IPS-NIHi7 (cell line): Measurements from ENCODE around the gene CTCFL.
A peak's percentile ranks its signal among the peaks of the same experiment; 100 is the strongest.
"Not testable (repeated sequence)": the region's sequence is repeated elsewhere in the genome, so short reads cannot be mapped to it uniquely, and the experiment has no call there.

Source experiments
- DNase-seq: peaks from one replicate; pipeline ENCODE4 v3.0.0; 2012; ENCODE audit warnings: mixed read lengths; ENCODE audit errors: extremely low spot score

CTCFL gene

GRCh38 chr20:57508831-57509230 is 16.1 kb downstream of the CTCFL start:
- no peak for DNase-seq

GRCh38 chr20:57508381-57508780 is 16.6 kb downstream of the CTCFL start:
- DNase-seq = no peak

- DNase-seq = no peak
These were observed 17.5 kb downstream of the CTCFL start for GRCh38 chr20:57507477-57507876.

GRCh38 chr20:57505979-57506378 is 19.0 kb downstream of the CTCFL start:
- DNase-seq = no peak

GRCh38 chr20:57504411-57504810 is 20.5 kb downstream of the CTCFL start:
- DNase-seq = no peak

GRCh38 chr20:57503035-57503658 is 21.8 kb downstream of the CTCFL start:
- no peak for DNase-seq

GRCh38 chr20:57502336-57502700 is 22.6 kb downstream of the CTCFL start:
- DNase-seq = no peak

GRCh38 chr20:57501461-57502335 is 23.2 kb downstream of the CTCFL start:
- DNase-seq = peak; percentile 39

GRCh38 chr20:57500962-57501361 is 24.0 kb downstream of the CTCFL start:
- DNase-seq = no peak

- no peak for DNase-seq
These were observed 24.7 kb downstream of the CTCFL start for GRCh38 chr20:57500235-57500634.

GRCh38 chr20:57499676-57500075 is 25.3 kb downstream of the CTCFL start:
- no peak for DNase-seq

- DNase-seq = peak; percentile 53
These were observed 26.2 kb downstream of the CTCFL start for GRCh38 chr20:57498425-57499400.

GRCh38 chr20:57496592-57496991 is 28.3 kb downstream of the CTCFL start:
- DNase-seq = no peak

- no peak for DNase-seq
These were observed 29.0 kb downstream of the CTCFL start for GRCh38 chr20:57495978-57496377.

GRCh38 chr20:57493091-57493615 is 31.8 kb downstream of the CTCFL start:
- DNase-seq = no peak

GRCh38 chr20:57491373-57491772 is 33.6 kb downstream of the CTCFL start:
- DNase-seq = no peak

- DNase-seq = not testable (repeated sequence)
These were observed 36.7 kb downstream of the CTCFL start for GRCh38 chr20:57488277-57488676.

- DNase-seq = no peak
These were observed 39.2 kb downstream of the CTCFL start for GRCh38 chr20:57485770-57486169.

GRCh38 chr20:57484772-57485171 is 40.2 kb downstream of the CTCFL start:
- no peak for DNase-seq

- no peak for DNase-seq
These were observed 41.5 kb downstream of the CTCFL start for GRCh38 chr20:57483287-57484050.

- no peak for DNase-seq
These were observed 42.1 kb downstream of the CTCFL start for GRCh38 chr20:57482796-57483195.
